GM21529 (cell line): ENCODE data around the gene RASA4B.
"Not testable (repeated sequence)": the region's sequence is repeated elsewhere in the genome, so short reads cannot be mapped to it uniquely, and the experiment has no call there.

Source experiments
- ATAC-seq: cut with Tn5 transposase; IDR thresholded peaks from one replicate; pipeline ENCODE4 v1.9.1; 2021; ENCODE audit not compliant: unreplicated experiment

The RASA4B gene

DNA sequence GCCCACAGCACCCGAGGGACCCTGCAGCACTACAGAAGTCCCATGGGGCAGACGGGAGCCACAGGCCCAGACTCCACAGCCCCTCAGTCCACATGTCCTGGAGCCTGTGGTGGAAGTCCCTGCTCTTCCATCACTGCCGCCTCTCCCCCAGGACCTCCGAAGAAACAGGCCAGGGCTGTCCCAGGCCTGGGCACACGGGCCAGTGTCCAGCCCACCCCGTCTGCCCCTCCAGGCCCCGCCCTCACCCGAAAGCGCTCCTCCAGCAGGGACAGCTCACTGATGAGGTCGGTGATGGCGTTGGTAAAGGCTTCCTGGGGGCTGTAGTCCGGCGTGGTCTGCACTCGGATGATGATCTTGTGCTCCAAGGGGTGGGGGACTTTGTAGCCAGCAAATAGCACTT, 43.5 kb downstream of the RASA4B start:
- not testable (repeated sequence) for ATAC-seq

DNA sequence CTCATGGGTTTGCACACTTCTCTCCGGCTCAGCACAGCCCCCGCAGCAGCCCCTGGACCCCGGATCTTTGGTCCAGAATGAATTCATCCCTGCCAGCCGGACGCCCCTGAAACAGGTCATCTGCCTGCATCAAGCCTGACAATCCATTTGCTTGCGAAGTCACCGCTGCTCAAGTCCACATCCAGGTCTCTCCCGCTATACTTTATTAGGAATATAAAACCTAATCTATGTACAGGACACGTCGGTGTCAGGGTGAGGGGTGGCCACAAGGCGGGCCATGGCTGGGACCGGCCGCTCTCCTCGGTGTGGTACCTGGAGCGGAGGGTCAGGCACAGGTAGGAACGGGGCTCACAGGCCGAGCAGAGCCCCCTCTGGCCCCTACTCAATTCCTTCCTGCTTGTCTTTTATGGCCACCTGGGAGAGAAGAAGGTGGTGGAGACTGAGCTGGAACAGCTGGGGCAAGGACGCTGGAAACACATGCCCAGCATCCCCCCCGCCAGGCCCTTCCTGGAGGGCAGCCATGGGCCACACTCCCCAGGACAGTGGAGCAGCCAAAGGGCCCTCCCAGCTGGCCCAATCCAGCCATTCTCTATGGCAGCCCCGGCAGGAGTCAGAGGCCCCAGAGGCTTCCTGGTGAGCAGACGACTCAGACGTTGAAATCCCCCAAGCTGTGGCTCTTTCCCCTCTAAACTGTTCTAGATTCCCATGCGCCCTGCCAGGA, 44.1 kb downstream of the RASA4B start:
- ATAC-seq = no peak

DNA sequence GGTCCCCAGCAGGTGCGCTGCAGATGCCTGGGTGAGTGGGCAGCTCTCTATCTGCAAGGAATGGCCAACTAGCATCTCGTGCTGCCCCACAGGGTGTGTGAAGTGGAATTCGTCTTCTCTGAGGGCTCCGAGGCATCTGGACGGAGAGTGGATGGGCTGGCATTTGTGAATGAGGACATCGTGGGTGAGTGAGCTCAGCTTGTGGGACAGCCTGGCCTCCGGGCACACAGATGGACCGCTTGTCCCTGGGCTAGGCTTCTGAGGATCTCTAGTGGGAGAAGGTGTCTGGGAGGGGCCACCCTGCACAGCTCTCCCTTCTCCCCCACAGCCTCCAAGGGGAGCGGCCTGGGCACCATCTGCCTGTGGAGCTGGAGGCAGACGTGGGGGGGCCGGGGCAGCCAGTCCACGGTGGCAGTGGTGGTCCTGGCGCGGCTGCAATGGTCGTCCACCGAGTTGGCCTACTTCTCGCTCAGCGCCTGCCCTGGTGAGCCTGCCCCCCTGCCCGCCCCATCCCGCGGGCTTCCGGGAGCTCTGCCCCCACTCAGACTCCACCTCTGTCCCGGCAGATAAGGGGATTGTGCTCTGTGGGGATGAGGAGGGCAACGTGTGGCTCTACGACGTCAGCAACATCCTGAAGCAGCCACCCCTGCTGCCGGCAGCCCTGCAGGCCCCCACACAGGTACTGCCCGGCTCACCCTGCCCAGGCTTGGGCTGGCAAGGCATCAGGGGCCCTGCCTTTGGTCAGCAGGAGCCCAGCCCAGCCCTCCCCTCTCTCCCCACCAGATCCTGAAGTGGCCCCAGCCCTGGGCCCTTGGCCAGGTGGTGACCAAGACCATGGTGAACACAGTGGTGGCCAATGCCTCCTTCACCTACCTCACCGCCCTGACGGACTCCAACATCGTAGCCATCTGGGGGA, 45.2 kb downstream of the RASA4B start:
- ATAC-seq = no peak

DNA sequence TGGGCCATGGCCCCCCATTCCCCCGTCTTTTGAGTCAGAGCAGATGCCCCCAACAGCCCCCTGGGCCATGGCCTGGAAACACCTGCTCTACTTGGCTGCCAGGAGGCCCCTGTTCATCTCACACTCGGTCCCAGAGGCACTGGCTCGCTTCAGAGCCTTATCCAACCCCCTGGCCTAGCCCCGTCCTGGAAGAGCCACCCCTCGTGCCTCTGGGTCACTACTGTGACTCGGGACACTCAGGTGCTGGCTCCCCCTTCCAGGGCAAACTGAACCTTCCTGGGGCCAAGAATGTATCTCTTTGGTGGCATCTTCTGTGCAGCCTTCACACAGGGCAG, 45.8 kb downstream of the RASA4B start:
- ATAC-seq = no peak

DNA sequence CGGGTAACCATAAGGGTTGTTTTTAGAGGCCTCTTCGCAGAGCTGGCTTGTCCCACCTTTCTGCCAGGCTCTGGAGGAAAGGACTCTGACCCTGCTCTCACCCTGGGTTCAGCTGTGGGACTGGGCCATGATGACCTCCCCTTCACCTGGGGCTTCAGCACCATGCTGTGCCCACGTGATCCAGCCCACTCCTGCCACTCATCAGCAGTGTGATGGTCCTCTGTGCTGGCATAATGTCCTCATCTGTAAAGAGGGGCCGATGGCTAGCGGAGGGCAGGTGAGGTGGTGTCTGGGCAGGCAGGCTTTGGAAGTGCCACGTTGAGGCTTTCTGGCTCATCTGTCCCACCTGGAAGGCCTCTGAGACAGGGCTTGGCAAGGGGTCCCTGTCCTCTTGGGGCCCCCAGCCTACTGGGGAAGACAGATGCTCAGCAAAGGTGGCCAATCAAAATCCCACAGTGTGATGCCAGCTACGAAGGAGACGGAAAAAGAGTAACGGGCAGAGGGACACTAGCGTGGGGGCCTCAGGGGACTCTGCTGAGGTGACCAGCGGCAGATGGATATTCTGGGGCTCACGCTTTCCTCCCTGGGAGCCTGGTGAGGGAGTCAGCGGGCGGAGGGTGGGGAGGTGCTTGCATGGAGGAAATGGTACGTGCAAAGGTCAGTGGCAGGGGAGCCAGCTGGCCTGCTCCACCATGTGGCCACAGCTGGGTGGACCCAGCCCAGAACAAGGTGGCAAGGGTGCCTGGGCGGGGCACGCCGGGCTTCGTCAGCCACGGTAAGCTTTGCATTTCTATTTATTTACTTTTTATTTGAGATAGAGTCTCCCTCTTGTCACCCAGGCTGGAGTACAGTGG, 47.4 kb downstream of the RASA4B start:
- no peak for ATAC-seq

DNA sequence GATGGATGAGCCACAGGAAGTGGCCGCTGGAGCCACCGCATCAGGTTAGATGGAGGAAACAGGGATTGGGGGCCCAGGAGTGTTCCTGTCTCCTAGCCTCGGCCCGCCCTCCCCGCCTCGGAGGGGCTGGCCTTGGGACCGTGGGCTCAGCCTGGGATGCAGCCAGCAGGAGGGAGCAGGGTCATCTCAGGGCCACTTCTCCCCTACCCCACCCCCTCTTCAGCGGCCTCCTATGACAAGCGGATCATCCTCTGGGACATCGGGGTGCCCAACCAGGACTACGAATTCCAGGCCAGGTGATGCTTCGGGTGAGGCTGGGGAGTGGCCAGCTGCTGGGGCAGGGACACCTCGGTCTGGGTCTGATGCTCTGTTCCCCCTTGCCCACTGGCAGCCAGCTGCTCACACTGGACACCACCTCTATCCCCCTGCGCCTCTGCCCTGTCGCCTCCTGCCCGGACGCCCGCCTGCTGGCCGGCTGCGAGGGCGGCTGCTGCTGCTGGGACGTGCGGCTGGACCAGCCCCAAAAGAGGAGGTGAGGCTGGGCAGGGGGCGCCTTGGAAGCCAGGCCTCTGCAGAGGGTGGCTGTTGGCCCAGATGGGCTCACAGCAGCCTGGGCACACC, 48.1 kb downstream of the RASA4B start:
- ATAC-seq = no peak

DNA sequence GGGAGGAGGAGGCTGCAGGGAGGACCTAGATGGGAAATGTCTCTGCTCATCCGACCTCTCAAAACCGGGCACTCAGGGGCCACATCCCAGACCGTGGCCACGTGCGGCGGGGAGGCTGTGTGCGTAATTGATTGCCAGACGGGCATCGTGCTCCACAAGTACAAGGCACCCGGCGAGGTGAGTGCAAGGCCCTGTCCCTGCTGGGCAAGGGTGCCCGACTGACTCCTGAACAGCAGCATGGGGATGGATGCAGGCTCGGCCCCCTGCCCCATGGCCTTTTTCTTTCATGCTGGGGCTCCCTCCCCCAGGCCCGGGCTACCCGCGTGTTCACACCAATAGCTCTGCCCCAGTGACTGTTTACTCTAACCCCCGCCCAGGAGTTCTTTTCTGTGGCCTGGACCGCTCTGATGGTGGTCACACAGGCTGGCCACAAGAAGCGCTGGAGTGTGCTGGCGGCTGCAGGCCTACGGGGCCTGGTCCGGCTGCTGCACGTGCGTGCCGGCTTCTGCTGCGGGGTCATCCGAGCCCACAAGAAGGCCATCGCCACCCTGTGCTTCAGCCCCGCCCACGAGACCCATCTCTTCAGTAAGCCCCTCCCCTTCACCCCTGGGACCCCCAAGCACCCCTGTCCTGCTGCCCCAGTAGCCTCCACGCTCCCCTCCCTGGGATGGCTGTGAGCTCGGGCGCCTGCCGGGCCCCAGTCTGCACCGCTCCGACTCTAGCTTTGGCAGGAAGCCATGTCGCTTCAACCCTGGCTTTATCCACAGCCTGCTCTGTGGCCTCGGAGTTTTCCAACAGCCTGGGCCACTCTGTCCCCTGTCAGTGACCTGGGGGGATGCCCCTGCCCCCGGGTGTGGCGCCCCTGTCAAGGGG, 48.9 kb downstream of the RASA4B start:
- no peak for ATAC-seq

DNA sequence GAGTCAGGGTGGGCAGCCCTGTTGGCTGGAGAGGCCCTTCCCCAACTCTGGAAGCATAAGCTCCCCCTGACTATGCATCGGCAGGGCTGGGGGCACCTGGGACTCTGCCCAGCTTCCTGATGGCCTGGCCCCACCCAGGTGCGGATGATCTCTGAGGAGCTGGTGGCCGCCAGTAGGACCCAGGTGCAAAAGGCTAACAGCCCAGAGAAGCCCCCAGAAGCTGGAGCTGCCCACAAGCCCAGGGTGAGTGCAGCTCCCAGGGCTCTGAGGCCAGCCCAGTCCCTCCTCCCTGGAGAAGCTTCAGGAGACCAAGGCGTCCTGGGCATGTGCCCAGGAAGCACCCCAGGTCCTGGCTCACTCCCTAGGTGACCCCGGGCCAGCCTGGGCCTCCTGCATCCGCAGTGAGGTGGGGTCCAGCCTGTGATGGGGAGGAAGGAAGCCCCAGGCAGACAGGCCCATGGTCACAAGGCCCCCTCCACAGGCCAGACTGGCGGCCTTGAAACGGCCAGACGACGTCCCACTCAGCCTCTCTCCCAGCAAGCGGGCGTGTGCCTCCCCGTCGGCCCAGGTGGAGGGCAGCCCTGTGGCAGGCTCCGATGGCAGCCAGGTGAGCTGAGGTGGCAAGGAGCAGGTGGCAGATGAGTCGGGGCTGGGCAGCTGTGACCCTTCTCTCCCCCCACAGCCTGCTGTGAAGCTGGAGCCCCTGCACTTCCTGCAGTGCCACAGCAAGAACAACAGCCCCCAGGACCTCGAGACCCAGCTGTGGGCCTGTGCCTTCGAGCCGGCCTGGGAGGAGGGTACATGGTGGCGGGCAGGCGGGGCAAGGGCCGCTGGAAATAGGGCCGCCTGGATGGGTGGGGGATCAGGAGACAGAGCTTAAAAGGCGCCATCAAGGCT, 49.7 kb downstream of the RASA4B start:
- ATAC-seq = no peak

DNA sequence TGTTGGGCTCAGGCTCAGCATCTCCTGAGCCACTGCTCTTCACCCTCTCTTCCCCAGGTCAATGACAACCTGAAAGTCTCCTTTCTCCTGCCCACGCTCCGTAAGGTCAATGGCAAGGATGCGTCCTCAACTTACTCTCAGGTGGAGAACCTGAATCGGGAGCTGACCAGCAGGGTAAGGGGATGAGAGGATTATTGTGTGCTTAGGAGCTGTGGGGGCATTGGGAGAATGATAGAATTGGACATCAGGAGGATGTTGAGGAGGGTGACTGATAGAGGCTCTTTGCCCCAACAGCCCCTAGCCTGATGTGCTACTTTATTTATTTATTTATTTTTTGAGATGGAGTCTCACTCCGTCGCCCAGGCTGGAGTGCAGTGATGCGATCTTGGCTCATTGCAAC, 51.5 kb downstream of the RASA4B start:
- ATAC-seq = no peak

DNA sequence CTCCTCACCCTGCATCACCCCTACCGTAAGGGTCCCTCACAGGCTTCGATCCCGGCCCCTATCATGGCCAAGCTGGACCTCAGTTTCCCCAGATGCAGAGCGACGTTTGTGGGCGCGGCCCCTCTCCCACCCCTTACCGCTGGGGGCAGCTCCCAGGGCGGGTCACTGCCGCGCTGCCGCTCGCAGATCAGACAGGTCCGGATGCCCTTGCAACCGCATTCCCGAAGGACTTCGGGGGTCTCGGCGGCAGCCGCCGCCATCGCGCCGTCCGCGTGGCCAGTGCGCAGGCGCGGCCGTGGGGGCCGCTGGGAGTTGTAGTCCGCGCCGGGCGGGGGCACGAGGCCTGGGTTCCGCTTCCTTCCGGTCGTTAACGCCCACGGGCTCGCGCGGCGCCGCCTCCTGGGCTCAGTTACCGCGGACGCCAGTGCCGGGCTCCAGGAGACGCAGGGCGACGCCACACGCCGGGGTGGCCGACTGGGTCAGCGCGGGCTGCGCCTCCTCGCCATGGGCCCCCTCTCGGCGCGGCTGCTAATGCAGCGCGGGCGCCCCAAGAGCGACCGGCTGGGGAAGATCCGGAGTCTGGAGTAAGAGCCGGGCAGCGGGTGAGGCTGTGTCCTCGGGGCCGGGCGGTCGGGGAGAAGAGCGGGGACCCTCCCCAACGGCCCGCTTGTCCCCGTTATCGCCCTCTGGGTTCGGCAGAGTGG, 52.8 kb downstream of the RASA4B start, which contains the start of the genes ALKBH4 and LRWD1:
Gene ALKBH4, minus strand, starts transcription at position 287 of the 704 bp plus-strand sequence. Its CDS starts 27 bp downstream, at position 260.
Gene LRWD1, plus strand, starts transcription at position 408 of the 704 bp plus-strand sequence. Its CDS starts 97 bp downstream, at position 505.
- ATAC-seq = peak; percentile 88

DNA sequence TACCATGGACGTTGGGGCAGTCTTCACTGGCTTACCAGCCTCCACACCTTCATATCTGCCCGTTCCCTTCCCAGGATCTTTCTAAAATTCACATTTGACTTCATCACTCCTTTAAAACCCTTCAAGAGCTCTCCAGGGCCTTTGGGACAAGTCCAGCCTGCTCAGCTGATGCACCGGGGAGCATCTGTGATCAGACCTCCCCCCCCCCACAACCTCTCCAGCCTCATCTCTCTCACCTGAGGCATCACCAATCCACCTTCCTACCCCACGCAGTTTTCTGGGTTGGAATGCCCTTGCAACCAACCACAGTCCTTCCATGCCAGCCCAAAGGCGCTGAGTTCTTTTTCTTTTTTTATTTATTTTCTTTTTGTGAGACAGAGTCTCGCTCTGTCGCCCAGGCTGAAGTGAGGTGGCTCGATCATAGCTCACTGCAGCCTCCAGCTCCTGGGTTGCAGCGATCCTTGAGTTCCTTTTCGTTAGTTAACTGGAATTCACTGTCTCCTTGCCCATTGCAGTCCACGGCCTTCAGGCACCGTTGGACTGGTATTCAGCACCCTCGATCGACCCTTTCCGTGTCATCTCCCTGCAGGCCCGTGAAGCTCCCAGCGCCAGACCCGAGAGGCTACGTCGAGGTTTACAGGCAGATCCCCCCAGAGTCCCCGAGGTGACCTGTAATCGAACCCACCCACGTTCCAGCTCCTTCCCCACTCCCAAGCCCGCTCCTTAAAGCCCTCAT, 53.6 kb downstream of the RASA4B start:
- no peak for ATAC-seq

DNA sequence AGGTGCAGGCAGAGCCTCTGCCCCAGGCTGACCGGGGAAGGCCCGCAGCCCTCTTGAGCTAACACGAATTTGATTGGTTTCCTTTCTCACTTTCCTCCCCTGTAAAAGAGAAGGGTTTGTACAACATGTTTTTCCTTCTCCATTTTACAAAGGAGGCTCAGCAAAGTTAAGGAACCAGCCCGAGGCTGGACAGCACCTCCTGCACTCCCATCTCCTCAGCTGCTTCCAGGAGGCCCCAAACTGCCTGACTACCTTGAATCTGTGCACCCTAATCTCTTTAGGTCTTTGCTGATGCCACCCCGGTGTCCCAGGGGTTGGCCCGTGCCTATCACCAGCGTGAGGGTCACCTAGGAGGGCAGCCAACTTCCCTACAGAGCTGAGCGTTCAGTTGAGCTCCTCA, 57.1 kb downstream of the RASA4B start:
- no peak for ATAC-seq

DNA sequence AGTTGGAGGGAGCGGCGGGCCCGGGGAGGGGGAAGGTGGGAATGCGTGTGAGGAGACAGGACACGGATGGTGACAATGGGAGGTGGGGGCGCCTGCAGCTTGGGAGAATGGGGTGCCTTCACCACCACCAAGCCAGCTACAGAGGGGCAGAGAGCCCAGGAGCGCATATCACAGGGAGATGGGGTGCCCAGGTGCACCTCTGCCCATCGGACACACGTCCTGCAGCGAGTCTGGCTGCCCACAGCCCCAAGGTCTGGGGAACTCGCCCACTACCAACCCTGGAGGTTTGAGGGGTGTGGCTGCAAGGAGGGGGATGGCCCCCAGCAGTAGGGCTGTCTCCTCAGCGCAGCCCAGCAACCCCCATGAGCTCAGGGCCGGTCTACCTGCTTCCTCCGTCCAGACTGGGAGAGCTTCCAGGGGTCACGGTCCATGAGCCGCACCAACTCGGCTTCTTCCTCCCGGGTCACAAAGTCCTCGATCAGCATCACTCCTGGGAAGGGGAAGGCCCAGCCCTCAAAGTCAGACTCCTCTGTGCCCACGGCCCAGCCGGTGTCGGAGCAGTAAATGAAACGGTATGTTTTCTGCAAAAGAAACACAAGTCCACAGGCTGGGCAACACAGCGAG, 58.2 kb downstream of the RASA4B start:
- ATAC-seq = no peak

DNA sequence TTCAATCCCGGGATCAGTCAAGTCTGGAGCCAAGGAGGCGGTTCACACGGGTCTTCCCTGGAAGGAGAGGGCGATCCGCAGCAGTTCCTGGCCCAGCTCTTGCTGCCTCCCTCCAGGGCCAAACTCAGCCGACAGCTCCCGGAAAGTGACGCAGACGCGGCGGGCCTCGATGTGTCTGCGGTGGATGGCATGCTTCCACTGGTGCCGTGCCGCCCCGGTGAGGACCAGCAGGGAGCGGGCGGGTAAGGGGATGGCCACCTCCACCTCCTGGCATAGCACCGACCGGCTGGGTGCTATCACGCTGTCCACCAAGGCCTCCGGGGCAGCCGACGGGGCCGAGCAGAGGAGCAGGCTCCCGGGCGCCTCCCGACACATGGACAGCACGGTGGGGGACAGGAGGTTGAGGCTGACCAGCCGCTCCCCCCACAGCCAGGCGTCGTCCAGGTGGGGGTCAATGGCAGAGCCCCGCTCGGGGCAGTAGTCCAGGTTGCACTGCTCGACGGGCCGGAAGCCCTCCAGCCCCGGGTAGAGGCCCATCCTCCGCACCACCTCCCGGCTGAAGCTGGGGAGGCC, 60.1 kb downstream of the RASA4B start:
- no peak for ATAC-seq

DNA sequence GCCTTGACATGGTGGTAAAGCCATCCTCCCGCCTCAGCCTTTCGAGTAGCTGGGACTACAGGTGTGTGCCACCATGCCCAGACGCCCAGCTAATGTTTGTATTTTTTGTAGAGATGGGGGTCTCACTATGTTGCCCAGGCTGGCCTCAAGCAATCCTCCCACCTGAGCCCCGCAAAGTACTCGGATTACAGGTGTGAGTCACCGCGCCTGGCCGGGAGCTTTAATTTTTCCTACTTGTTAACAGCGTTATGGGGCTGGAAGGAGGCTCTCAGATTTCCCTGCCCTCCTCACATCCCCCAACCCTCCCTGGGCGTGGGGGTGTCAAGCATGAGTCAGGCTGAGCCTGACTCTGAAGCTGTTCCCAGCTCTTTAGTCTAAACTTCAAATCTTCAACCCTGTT, 61.2 kb downstream of the RASA4B start:
- no peak for ATAC-seq

DNA sequence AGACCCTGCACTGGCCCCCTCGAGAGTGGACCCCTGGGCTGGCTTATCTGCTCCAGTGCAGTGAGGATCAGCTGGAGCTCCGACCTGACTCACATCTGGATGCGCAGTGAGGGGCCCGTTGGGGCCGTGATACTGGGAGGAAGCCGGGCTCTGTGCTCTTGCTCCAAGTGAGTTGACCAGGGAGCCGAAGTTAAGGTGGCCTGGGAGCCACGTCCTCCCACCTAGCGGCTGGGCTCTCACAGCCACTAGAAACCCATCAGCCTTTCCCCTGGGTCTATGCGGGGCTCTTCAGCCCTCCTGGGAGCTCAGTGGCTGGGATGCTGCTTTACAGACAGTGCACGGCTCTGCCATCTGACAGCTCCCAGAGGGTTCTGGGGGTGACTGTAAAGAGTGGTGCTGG, 62.0 kb downstream of the RASA4B start:
- ATAC-seq = no peak

DNA sequence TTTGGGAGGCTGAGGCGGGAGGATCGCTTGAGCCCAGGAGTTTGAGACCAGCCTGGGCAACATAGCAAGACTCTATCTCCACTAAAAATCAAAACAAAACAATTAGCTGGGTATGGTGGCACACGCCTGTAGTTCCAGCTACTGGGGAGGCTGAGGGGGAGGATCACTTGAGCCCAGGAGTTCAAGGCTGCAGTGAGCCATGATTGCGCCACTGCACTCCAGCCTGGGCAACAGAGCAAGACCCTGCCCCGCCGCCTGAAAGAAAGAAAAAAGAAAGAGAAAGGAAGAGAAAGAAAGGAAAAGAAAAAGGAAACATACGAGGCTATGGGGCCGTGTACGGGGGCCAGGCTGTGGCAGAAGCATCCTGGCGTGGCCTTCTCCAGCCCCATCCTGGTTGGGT, 62.6 kb downstream of the RASA4B start:
- not testable (repeated sequence) for ATAC-seq
